ENCODE results near the gene NUP210L. TPM values are rescaled to one million over a fixed set of nuclear protein-coding genes. Genes with fewer than 3 reads are reported as not detected.

NUP210L gene
- total RNA-seq, 1 donor from 2014 or later = not detected

- no peak for TF ChIP-seq CTCF (IDR thresholded peaks at IDR 0.05)
- H3K27me3 ChIP-seq = no peaks in the 10 kb centered on the region
- peaks cover 6 to 14% of the 10 kb centered on the region in 2 donors for H3K4me1 ChIP-seq
- intact Hi-C loops (cut with DNase I) = no loop called here
- no peak for DNase-seq (ENCODE audit: low spot score in 2 of 2)
- H3K36me3 ChIP-seq = peaks cover 31 to 41% of the 10 kb centered on the region in 2 donors
- H3K27ac ChIP-seq = peak overlapping the region; percentile 89 to 92
- no peaks in the 10 kb centered on the region for H3K9me3 ChIP-seq
- peak overlapping the region; percentile 89 to 90 for H3K4me3 ChIP-seq
Observed at GRCh38 chr1:153978274-153978909, 176.5 kb downstream of the NUP210L start.

GRCh38 chr1:153977250-153978240 lies 177.3 kb downstream of the NUP210L start, which contains the start of gene JTB:
JTB (minus strand) TSS chr1:153977674; CDS start chr1:153977252, 422 bp downstream.
- Histone ChIP-seq H3K9me3 (no peaks in the 10 kb centered on the region), H3K27me3 (no peaks in the 10 kb centered on the region), H3K4me3 (peak within 1 kb of the TSS; percentile 89 to 90), H3K4me1 (peaks cover 6 to 14% of the 10 kb centered on the region in 2 donors), H3K36me3 (peaks cover 27 to 43% of the 10 kb centered on the region in 2 donors), H3K27ac (peak within 1 kb of the TSS; percentile 89 to 92)
- peak in 1 of 2 donors; percentile 95 for DNase-seq (ENCODE audit: low spot score in 2 of 2)
- TF ChIP-seq CTCF (IDR thresholded peaks at IDR 0.05) = no peak
- intact Hi-C loops (cut with DNase I) = loop anchor here (1.0 kb wide), 1 partner anchor 10 kb away; the partner anchor contains the start of gene CREB3L4

DNA sequence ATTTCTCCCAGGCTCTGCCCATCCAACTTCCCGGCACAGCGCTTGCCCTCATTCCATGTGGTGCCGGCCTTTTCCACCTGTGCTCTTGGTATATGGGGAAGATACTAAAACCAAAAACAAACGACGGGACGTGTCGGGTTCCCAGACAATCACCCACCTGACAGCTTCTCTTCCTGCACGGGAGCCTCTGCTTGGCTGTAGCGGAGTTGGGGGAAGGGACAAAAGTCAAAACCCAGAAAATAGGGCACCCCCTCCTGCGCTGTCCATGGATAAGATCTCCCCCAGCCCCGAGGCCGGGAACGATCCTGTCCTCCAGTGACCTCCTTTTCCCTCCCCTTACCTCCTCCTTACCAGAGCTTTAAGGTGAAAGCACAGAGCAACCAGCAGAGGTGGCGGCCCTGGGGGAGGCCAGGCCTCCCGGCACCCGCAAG lies 178.0 kb downstream of the NUP210L start:
- no peak for DNase-seq (ENCODE audit: low spot score in 2 of 2)
- peak overlapping the region; percentile 89 to 92 for H3K27ac ChIP-seq
- intact Hi-C loops (cut with DNase I) = loop anchor here (1.0 kb wide), 1 partner anchor 10 kb away; the partner anchor contains the start of gene CREB3L4
- TF ChIP-seq CTCF (IDR thresholded peaks at IDR 0.05) = no peak
- H3K4me1 ChIP-seq = peaks cover 6 to 14% of the 10 kb centered on the region in 2 donors
- H3K27me3 ChIP-seq = no peaks in the 10 kb centered on the region
- H3K36me3 ChIP-seq = peaks cover 27 to 41% of the 10 kb centered on the region in 2 donors
- H3K4me3 ChIP-seq = peak overlapping the region; percentile 89 to 90
- H3K9me3 ChIP-seq = no peaks in the 10 kb centered on the region

GRCh38 chr1:153973525-153973924 lies 181.3 kb downstream of the NUP210L start:
- H3K4me1 ChIP-seq = peaks cover 6 to 14% of the 10 kb centered on the region in 2 donors
- H3K9me3 ChIP-seq = no peaks in the 10 kb centered on the region
- no peak overlapping the region for H3K27ac ChIP-seq
- intact Hi-C loops (cut with DNase I) = no loop called here
- TF ChIP-seq CTCF (IDR thresholded peaks at IDR 0.05) = no peak
- peaks cover 27 to 32% of the 10 kb centered on the region in 2 donors for H3K36me3 ChIP-seq
- H3K4me3 ChIP-seq = no peak overlapping the region
- H3K27me3 ChIP-seq = no peaks in the 10 kb centered on the region
- no peak for DNase-seq (ENCODE audit: low spot score in 2 of 2)

GRCh38 chr1:153973071-153973470 lies 181.8 kb downstream of the NUP210L start:
- no peak overlapping the region for H3K4me3 ChIP-seq
- no peaks in the 10 kb centered on the region for H3K27me3 ChIP-seq
- no peaks in the 10 kb centered on the region for H3K9me3 ChIP-seq
- no peak for TF ChIP-seq CTCF (IDR thresholded peaks at IDR 0.05)
- peaks cover 27 to 32% of the 10 kb centered on the region in 2 donors for H3K36me3 ChIP-seq
- intact Hi-C loops (cut with DNase I) = no loop called here
- no peak overlapping the region for H3K27ac ChIP-seq
- H3K4me1 ChIP-seq = peaks cover 6 to 14% of the 10 kb centered on the region in 2 donors
- DNase-seq (ENCODE audit: low spot score in 2 of 2) = no peak

Measured in ascending aorta (tissue), 2 donors.